ENCODE measurements around the gene TLE2. TPM values are rescaled to one million over a fixed set of nuclear protein-coding genes. Genes with fewer than 3 reads are reported as not detected.
A peak's percentile ranks its signal among the peaks of the same experiment; 100 is the strongest.

TLE2 gene
- total and polyA plus RNA-seq, 9 of the 15 experiments (the other 6 are each of a cell fraction or from before 2014, with no cell fraction given) = 0.35 to 13.1 (median 6.2) TPM

GRCh38 chr19:3053780-3054179 is 24.7 kb upstream of the TLE2 start:
- intact Hi-C loops (cut with micrococcal nuclease) (no loop called here), in situ Hi-C loops (cut with MboI) (no loop called here)
- no peaks in the 10 kb centered on the region for H3K27me3 ChIP-seq (ENCODE audit: control insufficient read depth in 2 of 2, insufficient read depth in 2 of 2, low read length in 2 of 2)
- H4K20me1 ChIP-seq (replicated peaks; ENCODE audit: control insufficient read depth, insufficient read depth, low read length) = 0 out of 2 replicates have a peak, but pooled peaks cover 3% of the 10 kb centered on the region
- H3K9me3 ChIP-seq (replicated peaks; ENCODE audit: control insufficient read depth, insufficient read depth, low read depth, low read length) = no peaks in the 10 kb centered on the region
- no peak for FAIRE-seq
- ChIA-PET CTCF (ENCODE audit: low intra/inter-chr PET ratio) (no interaction called here), POLR2A (interaction anchor here (0.6 to 2.4 kb wide), 10 partner anchors 11 to 577 kb away, joined by 3 to 14 read pairs (median 6); partner anchors contain the start of gene ZNF57)
- peaks cover 13% of the 10 kb centered on the region for H3K79me2 ChIP-seq (ENCODE audit: control insufficient read depth, insufficient read depth, low read length)
- 0 out of 4 replicates have a peak overlapping the region, but pooled peaks of 1 of the 2 experiments have one; percentile 3 for H3K9ac ChIP-seq (ENCODE audit: insufficient read depth in 1 of 2, low read depth in 2 of 2, low read length in 2 of 2)
- peaks cover 16 to 50% of the 10 kb centered on the region in 2 experiments; a peak in 4 of 5 replicates for H3K4me1 ChIP-seq (replicated peaks in 1 of 2; ENCODE audit: control insufficient read depth in 2 of 2, insufficient read depth in 2 of 2, low read length in 2 of 2)
- H3K9me1 ChIP-seq (ENCODE audit: control insufficient read depth, insufficient read depth, low read length) = no peaks in the 10 kb centered on the region
- H3K4me3 ChIP-seq = no peak overlapping the region
- BruUV-seq (replicated peaks) = no TSS peak
- TF ChIP-seq HNRNPUL1 (IDR thresholded peaks at IDR 0.05; ENCODE audit: low read length) (no peak), RBM22 (IDR thresholded peaks at IDR 0.05; ENCODE audit: low read depth, low read length, poor library complexity, severe bottlenecking) (peak; percentile 13), SREBF2 (CRISPR knock-in tag; IDR thresholded peaks at IDR 0.05) (no peak), RBFOX2 (IDR thresholded peaks at IDR 0.05; ENCODE audit: low read depth, low read length) (0 out of 2 replicates have a peak, but pooled peaks have one; percentile 37)
- H3K27ac ChIP-seq (ENCODE audit: extremely low read depth, low read depth, low read length) = no peak overlapping the region
- H2AFZ ChIP-seq (ENCODE audit: low read depth, low read length) = no peak overlapping the region
- no peak overlapping the region for H3K4me2 ChIP-seq (ENCODE audit: insufficient read depth, low read length)
- ATAC-seq = no peak
- WGBS (ENCODE audit: insufficient coverage, low coverage, missing lambda C conversion rate) = 88% methylated on average over 13 of the region's 21 CpGs
- peaks cover 57% of the 10 kb centered on the region; the same call in 2 of the 3 replicates for H3K36me3 ChIP-seq (ENCODE audit: control insufficient read depth, insufficient read depth, low read length)
- DNase-seq (ENCODE audit: extremely low read depth in 1 of 4, low spot score in 3 of 4) = peak in 2 of 4 experiments; percentile 11 to 20

DNA sequence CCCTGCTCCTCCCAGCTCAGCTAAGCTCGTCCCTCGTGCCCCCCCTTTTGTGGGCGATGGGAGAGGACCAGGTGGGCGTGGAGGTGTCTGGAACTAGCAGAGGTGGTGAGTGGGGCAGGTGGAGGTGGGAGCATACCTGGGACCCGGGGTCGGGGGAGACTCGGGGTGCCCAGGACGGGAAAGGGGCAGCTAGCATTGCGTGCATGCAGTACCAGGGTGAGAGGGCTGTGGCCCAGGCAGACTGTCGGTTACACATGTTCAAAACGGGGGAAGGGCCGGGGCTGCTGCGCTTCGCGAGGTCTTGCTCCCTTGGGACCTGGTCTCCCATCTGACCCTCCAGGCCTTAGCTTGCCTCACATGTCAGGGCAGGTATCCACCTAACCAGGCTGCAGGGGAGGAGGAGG is 24.1 kb upstream of the TLE2 start:
- Histone ChIP-seq H2AFZ (ENCODE audit: low read depth, low read length) (no peak overlapping the region), H3K4me3 (no peak overlapping the region), H3K27me3 (ENCODE audit: control insufficient read depth in 2 of 2, insufficient read depth in 2 of 2, low read length in 2 of 2) (no peaks in the 10 kb centered on the region), H3K4me2 (ENCODE audit: insufficient read depth, low read length) (no peak overlapping the region), H3K4me1 (replicated peaks in 1 of 2; ENCODE audit: control insufficient read depth in 2 of 2, insufficient read depth in 2 of 2, low read length in 2 of 2) (peaks cover 14 to 51% of the 10 kb centered on the region in 2 experiments), H3K9me1 (ENCODE audit: control insufficient read depth, insufficient read depth, low read length) (no peaks in the 10 kb centered on the region), H3K9ac (ENCODE audit: insufficient read depth in 1 of 2, low read depth in 2 of 2, low read length in 2 of 2) (peak overlapping the region in 1 of 2 experiments; percentile 43; a peak in 1 of 4 replicates), H3K9me3 (replicated peaks; ENCODE audit: control insufficient read depth, insufficient read depth, low read depth, low read length) (no peaks in the 10 kb centered on the region), H4K20me1 (replicated peaks; ENCODE audit: control insufficient read depth, insufficient read depth, low read length) (0 out of 2 replicates have a peak, but pooled peaks cover 3% of the 10 kb centered on the region), H3K79me2 (ENCODE audit: control insufficient read depth, insufficient read depth, low read length) (peaks cover 8% of the 10 kb centered on the region), H3K36me3 (ENCODE audit: control insufficient read depth, insufficient read depth, low read length) (peaks cover 52% of the 10 kb centered on the region; the same call in 2 of the 3 replicates), H3K27ac (ENCODE audit: extremely low read depth, low read depth, low read length) (no peak overlapping the region)
- ATAC-seq = peak; percentile 17
- WGBS (ENCODE audit: insufficient coverage, low coverage, missing lambda C conversion rate) = 64% methylated on average over 11 of the region's 15 CpGs
- in situ Hi-C loops (cut with MboI) (no loop called here), intact Hi-C loops (cut with micrococcal nuclease) (no loop called here)
- ChIA-PET CTCF (ENCODE audit: low intra/inter-chr PET ratio) (no interaction called here), POLR2A (interaction anchor here (0.7 to 3.4 kb wide), 9 partner anchors 11 to 47 kb away, joined by 3 to 18 read pairs (median 6); no protein-coding TSS in a partner anchor)
- FAIRE-seq = no peak
- peak in 2 of 4 experiments; percentile 15 to 17 for DNase-seq (ENCODE audit: extremely low read depth in 1 of 4, low spot score in 3 of 4)
- BruUV-seq (replicated peaks) = TSS peak; percentile 92
- TF ChIP-seq RBFOX2 (IDR thresholded peaks at IDR 0.05; ENCODE audit: low read depth, low read length) (peak; percentile 61), FOXK1 (CRISPR knock-in tag; IDR thresholded peaks at IDR 0.05; ENCODE audit: borderline replicate concordance) (no peak), KLF10 (CRISPR knock-in tag; IDR thresholded peaks at IDR 0.05) (no peak), NRF1 (conservative IDR thresholded peaks at IDR 0.05 in 1 of 2, IDR thresholded peaks at IDR 0.05 in 1 of 2) (no peak), ZNF699 (CRISPR knock-in tag; IDR thresholded peaks at IDR 0.05; ENCODE audit: insufficient replicate concordance) (no peak), CREB3L1 (IDR thresholded peaks at IDR 0.05; ENCODE audit: borderline replicate concordance, low read depth) (no peak)
